ENCODE results near the gene VWDE.
"Not testable (repeated sequence)": the region's sequence is repeated elsewhere in the genome, so short reads cannot be mapped to it uniquely, and the experiment has no call there.

Gene VWDE

DNA sequence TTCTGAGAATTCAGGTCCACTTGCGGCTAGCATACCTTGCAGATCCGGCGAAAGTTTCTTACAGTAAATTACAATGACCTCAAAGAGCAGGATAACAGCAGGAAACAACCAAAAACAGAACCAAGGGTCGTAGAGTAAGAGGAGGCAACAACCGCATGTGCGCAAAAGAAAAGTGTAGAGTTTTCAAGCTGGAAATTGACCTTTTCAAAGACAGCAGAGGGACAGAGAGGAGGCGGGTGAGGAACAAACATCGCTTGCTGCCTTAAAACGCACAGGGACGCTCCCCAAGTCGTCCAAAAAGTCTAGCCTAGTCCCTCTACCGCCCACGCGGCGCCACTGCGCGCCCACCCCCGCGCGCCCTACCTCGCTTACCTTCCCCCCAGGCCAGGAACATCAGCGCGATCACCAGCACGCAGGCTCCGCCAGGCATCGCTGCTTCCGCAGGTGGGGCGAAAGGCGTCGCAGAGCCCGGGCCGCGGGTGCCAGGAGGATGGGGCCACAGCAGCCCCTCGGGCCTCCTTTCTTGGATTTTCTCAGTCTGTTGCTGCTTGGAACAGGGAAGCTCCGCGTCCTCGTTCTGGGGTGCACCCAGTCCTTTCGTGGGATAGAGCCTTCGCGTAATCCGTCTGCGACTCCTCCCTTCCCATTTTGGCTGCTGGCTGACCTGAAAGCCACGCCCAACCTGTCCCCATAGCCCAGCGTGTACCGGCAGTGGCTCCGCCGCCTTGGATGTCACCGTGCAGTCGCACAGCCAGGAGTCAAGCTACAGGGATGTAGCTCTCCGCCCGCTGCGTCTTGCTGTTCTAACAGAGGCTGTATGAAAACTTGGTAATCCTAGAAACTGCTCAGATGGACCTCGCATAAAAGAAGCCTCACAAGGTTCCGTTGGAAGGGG, at the start of gene VWDE:
TSS of gene VWDE (minus strand) at position 579 of the 895 bp plus-strand sequence. CDS start at position 430, 149 bp downstream.
- DNase-seq = peak; percentile 23

DNA sequence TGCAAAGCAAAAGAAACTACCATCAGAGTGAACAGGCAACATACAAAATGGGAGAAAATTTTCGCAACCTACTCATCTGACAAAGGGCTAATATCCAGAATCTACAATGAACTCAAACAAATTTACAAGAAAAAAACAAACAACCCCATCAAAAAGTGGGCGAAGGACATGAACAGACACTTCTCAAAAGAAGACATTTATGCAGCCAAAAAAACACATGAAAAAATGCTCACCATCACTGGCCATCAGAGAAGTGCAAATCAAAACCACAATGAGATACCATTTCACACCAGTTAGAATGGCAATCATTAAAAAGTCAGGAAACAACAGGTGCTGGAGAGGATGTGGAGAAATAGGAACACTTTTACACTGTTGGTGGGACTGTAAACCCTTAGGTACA, 49.5 kb upstream of the VWDE start:
- DNase-seq = not testable (repeated sequence)

DNA sequence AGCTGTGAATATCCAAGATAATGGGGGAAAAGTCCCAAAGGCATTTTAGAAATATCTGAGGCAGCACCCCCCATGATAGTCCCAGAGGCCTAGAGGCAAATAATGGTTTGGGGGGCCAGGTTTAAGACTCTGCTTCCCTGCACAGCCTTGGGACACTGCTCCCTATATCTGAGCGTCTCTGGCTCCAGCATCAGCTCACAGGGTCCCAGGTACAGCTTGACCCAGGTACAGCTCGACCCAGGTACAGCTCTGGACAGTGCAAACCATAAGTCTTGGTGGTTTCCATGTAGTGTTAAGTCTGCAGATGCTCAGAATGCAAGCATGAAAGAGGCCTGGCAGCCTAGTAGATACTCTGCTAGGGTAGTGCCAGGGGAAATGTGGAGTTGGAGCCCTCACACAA, 47.0 kb upstream of the VWDE start:
- DNase-seq = no peak

DNA sequence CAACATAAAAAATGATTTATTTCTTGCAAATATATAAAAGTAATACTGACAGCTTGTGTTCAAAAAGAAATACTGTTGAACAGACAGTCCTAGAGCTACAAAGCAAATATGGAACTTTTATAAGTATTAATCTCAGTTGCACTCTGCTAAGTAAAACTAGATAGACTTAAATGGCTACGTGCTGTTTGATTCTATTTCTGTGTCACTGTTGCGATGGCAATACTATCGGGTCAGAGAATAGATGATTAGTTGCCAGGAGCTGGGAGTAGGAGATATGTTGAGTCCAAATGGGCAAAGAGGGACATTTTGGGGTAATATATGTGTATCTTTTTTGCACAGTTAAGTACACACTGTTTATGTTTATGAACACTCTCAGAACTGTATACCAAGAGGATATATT, 41.1 kb upstream of the VWDE start:
- DNase-seq = no peak

DNA sequence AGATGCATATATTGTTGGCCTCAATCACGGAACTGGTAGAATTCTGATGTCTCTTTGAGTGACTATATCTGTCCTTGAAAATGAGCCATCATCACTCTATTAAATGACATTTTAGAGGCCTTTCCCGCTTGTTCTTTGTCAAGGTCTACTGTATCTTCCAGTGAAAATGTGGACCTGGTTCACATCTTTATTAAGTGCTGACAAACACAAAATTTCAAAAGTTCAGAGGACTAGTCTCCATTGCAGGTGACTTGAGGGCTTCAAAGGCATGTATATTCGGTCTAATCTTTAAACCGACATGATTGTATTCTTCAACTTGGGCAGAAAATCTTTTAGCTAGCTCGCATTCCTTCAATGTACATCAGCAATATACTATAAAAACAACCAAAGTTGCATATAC, 36.6 kb upstream of the VWDE start:
- DNase-seq = no peak

DNA sequence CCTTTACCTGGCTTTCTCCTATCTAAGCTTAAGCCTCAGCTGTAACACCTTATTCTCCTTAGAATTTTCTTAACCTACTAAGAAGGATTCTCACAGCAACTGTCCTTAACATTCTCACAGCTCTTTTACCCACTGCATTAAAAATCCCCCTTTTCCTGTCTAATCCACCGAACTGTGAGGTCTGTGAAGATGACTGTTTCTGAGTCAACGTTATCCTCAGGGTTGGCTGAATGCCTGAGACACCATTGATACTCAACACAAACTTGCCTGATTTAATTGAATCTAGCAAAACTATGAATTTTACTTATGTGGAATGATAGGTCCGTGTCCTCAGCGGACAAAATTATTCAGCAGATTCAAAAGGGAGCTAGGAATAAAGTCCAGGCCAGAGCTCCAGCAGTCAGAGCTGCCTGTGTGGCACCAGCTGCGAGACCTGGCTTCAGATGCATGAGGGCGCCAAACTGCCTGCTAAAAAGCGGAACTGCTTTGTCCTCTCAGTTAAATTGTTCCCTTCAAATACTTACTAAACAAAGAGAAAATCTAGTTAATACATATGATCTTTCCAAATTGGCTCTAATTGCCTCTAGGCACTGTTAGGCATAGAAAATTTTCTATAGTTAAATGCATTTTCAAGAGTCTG, 33.4 kb upstream of the VWDE start:
- no peak for DNase-seq

DNA sequence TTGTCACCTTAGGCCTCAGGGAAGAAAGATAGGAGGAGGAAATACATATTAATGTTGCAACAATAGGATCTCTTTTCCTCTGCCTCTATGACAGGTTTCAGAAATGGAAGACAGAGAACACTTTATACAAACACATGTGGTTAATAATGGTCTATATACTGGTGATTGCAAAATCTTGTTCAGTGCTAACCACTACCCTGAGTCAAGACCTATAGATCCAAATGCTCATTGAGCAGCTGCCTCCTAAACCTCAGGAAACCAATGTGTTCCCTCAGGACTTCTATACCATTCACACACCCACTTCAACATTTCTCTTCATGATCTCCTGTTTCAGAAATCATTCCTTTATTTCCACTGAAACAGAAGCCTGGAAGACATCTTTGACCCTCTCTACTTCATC, 32.5 kb upstream of the VWDE start:
- no peak for DNase-seq

DNA sequence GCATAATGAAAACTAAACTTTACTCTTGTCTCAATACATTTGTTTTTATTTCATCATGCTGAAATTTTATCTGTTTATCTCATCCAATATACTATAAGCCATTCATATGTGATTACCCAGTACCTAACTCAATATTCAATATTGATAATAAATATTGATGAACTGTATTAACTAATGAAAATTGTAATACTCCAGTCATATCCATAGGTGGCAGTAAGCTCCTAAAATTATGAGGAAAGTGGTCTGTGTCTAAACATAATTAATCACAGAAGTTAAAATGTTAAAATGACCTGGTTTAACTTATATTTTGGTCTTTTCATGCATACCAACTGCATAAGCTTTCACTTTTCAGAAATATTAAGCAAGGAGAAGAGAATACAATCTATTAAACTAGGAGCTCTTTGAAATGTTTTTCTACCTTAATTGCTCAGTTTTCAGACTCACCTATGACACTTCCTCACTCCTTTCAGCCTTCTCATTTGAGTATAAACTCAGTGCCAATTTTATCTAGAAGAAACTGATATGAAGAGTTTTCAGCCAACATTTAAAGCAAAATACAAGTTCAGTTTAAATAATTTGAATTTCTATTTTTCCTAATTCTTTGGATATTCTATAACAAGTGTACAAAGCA, 30.5 kb upstream of the VWDE start:
- DNase-seq = no peak

DNA sequence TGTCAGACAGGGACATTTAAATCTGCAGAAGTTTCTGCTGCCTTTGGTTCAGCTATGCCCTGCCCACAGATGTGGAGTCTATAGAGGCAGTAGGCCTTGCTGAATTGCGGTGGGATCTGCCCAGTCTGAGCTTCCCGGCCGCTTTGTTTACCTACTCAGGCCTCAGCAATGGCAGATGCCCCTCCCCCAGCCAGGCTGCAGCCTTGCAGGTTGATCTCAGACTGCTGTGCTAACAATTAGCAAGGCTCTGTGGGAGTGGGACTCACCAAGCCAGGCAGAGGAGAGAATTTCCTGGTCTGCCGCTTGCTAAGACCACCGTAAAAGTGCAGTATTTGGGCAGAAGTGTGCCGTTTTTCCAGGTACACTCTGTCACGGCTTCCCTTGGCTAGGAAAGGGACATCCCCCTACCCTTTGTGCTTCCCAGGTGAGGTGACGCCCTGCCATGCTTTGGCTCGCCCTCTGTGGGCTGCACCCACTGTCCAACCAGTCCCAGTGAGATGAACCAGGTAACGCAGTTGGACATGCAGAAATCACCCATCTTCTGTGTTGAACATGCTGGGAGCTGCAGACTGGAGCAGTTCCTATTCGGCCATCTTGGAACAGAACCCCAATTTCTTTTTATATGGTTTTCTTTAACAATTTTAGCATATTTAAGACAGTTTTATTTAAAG, 28.4 kb upstream of the VWDE start:
- DNase-seq = no peak

DNA sequence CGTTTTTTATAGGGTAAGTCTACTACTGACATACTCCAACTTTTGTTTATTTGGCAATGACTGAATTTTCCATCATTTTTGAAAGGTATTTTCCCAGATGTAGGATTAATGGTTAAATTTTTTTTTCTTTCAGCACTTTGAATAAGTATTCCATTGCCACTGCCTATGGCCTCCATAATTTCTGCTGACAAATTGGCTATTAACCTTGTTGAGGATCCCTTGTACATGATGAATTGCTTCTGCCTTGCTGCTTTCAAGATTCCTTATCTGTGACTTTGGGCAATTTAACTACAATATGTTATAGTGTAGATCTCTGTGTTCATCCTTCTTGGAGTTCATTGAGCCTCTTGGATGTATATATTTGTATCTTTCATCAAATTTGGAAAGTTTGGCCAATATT, 21.6 kb upstream of the VWDE start:
- no peak for DNase-seq

DNA sequence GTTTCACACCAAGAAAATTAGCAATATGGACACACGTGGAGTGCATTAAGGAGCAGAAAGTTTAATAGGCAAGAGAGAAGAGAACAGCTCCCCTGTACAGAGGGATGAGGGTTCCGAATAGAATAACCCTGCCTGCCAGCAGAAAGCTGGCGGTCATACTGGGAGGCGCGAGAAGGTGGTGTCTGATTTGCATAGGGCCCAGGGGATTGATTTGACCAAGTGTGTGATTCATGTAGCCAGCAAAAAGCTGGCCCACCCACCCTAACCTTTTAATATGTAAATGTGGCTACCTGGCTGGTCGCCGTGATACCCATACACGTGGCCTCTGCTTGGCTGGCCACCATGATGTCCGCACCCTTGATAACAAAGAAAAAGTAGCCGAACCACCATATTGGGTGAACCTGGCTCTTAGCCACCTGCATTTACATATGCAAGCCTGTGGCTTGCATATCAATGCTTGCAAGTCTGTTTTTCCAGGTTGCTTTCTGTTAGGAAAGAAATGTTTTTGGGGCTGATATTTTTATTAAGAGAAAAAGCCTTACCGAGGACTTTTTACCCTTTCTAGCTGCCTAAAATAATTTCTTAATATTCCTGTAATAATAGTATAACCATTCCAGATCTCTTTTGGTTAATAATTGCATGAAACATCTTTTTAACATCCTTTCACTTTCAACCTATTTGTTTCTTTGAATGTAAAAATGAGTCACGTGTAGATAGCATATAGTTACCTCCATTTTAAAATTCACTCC, 20.5 kb upstream of the VWDE start:
- no peak for DNase-seq

DNA sequence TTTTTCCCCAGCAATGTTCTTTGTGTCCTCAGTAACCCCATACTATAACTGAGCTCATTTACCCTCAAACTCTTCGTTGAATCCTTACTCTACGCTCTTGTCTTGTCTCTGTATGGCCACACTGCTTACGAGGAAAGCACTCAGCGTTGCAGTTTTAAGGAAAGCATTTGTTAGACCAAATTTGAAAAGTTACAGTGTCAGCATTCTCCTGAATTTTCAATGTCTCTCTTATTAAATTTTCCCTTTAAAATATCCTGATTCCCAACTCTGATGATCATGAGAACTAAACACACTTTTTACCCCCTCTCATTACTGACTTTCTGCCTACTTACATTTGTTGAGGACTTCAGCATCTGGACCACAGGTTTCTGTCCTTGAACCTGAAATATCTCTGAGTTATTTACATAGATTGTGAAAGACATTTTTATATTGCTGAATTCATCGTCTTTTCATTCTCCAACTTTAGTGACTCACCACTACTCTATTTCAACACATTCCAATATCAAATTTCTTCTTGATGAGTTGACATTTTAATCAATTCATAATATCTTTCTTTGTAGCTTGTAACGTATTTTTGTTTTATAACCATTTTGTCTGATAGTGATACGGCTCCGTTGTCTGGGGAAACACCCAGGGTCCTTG, 19.8 kb upstream of the VWDE start:
- DNase-seq = no peak

DNA sequence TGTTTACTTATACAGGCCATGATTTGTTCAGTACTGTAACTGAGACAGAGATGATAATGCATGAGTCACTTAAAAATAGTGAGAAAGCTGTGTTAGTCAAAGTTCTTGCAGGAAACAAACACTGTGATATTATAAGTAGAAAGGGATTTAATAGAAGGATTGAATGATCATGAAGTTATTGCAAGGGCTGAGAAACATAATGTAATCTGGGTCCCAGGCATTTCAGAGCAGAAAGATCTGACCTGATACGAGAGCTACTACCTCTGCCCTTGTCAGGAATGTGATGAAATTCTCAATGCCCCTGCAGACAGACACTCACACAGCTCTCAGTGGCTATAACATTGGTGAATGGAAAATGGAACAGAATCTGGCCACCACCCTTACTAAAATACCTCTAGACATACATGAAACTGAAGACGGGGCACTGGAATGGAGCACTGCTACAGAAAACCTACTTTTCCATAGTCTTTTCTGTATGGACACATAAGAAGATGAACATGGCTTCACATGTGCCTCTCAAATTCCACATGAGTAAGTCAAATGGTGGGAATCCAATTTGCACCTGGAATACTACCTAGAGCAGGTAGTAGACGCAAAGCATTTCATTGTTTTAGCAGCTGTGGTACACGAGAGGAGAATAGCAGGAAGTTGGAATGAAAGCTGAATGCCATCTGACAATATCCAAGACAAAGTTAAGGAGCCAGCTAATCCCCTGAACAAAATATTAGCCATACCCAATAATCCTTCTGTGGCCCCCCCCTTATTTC, 19.1 kb upstream of the VWDE start:
- no peak for DNase-seq

DNA sequence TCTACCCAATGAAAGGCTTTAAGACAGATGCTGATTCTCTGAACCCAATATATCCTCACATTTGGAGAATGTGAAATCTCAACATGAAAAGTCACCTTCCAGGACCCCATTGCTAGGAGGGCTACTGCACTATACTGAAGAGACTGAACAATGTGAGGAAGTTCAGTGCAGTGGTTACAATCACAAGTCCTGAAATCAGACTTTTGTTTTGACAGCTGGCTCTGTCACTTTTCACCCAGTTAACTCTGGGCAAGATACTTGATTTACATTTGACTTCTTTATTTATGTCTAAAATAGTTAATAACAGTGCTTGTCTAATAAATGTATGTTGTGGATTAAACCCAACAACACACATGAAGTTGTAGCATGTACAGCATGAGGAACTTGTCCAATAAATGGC, 14.8 kb upstream of the VWDE start:
- no peak for DNase-seq

DNA sequence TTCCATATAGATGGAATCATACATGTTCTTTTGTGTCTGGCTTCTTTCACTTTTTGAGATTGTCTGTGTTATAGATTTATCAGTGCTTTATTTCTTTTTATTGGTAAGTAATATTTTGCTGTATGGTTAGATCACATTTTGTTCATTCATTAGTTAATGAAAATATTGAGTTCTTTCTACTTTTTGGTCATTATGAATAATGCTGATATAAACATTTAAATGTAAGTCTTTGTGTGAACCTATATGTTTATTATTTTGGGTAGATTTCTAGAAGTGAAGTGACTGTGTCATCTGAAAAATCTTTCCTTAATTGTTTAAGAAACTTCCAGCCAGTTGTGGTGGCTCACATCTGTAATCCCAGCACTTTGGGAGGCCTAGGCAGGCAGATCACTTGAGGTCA, 11.4 kb upstream of the VWDE start:
- DNase-seq = no peak

DNA sequence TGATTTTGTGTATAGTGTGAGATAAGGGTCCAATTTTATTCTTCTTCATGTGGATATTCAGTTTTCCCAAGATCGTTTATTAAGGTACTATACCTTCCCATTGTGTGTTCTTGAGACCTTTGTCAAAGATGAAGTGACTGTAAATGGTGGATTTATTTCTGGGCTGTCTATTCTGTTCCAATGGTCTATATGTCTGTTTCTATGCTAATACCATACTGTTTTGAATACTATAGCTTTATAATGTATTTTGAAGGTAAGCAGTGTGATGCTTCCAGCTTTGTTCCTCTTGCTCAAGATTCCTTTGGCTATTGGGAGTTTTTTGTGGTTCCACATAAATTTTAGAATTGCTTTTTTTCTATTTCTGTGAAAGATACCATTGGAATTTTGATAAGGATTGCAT, 8.7 kb upstream of the VWDE start:
- DNase-seq = no peak

DNA sequence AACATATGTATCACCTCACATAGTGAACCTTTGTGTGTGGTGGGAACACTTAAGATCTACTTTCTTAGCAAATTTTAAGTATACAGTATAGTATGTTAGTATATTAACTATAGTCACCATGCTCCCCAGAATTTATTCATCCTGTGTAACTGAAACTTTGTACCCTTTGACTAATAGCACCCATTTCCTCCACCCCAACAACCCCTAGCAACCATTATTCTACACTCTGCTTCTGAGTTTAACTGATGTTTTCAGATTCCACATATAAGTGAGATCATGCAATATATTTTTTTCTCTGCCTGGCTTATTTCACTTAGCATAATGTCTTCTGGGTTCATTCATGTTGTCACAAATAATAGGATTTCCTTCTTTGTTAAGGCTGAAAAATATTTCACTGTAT, 6.9 kb upstream of the VWDE start:
- DNase-seq = no peak

DNA sequence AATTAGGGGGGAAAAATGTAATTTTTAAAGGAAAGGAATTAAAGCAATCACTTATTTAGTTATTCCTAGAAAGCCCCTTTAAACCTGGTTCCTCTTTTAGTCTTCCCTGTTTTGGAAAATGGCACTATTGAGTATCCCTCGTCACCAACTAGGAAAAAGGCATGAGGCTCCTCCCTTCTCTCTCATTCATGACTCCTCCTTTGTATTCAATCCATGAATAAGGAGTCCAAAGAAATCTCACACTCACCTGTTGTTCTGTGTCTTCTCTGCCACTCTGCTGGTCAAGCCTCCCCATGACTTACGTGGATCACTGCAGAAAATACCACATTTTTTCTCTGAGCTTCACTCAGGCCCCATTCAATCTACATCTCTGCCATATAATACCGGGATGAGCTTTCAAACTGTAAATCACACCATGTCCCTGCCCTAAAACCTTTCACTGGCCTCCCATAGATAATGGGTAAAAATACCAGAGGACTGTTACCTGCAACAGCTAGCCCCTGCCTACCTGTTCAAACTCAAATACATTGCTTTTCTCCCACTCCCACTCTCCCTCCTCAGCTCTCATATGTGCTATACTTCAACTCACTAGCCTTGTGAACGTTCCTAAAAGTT, 5.5 kb upstream of the VWDE start:
- DNase-seq = no peak

DNA sequence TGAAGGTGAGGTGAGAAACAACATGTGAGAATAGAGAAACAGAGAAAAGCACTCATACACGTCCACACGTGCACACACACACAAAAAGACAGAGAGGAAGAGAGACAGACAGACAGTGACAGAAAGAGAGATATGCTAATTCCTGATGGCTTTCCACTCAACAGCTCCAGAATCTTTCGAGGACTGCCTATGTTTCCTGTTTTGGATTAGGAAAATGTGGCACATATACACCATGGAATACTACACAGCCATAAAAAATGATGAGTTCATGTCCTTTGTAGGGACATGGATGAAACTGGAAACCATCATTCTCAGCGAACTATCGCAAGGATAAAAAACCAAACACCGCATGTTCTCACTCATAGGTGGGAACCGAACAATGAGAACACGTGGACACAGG, 4.0 kb upstream of the VWDE start:
- DNase-seq = not testable (repeated sequence)

DNA sequence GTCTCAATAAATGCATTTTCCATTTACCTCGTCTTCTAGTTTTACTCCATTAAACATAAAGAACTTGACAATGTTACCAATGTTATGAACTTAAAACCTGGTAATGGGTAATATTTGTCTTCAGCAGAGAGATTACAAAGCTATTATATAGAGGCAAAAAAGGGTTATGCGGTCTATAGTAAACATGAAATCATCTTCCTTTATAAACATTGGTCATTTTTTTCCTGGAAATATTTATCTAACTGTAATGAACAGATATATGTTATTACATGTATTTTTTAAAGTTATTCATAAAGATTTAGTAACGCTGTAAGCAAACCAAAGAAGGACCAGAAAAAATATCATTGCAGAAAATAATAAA, 1.3 kb downstream of the VWDE start:
- DNase-seq = no peak
